Transverse colon (tissue), 4 donors: ENCODE measurements around the gene ZNF430.
"Not testable (repeated sequence)": the region's sequence is repeated elsewhere in the genome, so short reads cannot be mapped to it uniquely, and the experiment has no call there.

Experiments
- EP300 ChIP-seq: sonication (generic); formaldehyde crosslinking; IDR thresholded peaks from one replicate; pipeline ENCODE4 v1.6.1; 2017; ENCODE audit warnings: antibody characterized with exemption, low read depth
- POLR2A ChIP-seq: fragments of 450-650 bp; IDR thresholded peaks from one replicate; pipeline ENCODE4 v1.6.1; 2016; ENCODE audit warnings: antibody characterized with exemption, mild to moderate bottlenecking, moderate library complexity
- POLR2AphosphoS5 ChIP-seq, 3 donors: sonication (generic); formaldehyde crosslinking; IDR thresholded peaks; one replicate each; pipeline ENCODE4 v1.6.1; 2016; ENCODE audit warnings: antibody characterized with exemption in 3 of 3
- TF ChIP-seq, protein P1 (sequence below), 5 experiments: fragments of 200-600 bp in 3 of 5; fragments of 450-650 bp in 2 of 5; sonication (generic) in 3 of 5; IDR thresholded peaks; 1 replicate in 2 of 5; 2 replicates in 3 of 5; pipeline ENCODE4 v1.5.1; 2016 to 2017; ENCODE audit warnings: antibody characterized with exemption in 5 of 5, inconsistent platforms in 3 of 5, mild to moderate bottlenecking in 2 of 5, moderate library complexity in 1 of 5

GRCh38 chr19:21021238-21021637 lies 781 bp downstream of the ZNF430 start:
- TF ChIP-seq, protein P1, sequence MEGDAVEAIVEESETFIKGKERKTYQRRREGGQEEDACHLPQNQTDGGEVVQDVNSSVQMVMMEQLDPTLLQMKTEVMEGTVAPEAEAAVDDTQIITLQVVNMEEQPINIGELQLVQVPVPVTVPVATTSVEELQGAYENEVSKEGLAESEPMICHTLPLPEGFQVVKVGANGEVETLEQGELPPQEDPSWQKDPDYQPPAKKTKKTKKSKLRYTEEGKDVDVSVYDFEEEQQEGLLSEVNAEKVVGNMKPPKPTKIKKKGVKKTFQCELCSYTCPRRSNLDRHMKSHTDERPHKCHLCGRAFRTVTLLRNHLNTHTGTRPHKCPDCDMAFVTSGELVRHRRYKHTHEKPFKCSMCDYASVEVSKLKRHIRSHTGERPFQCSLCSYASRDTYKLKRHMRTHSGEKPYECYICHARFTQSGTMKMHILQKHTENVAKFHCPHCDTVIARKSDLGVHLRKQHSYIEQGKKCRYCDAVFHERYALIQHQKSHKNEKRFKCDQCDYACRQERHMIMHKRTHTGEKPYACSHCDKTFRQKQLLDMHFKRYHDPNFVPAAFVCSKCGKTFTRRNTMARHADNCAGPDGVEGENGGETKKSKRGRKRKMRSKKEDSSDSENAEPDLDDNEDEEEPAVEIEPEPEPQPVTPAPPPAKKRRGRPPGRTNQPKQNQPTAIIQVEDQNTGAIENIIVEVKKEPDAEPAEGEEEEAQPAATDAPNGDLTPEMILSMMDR (IDR thresholded peaks at IDR 0.05) = not testable (repeated sequence)
- TF ChIP-seq POLR2AphosphoS5 (IDR thresholded peaks at IDR 0.05); POLR2A; EP300: not testable (repeated sequence)
